Dedifferentiated amniotic fluid mesenchymal stem cell (primary cell): ENCODE results near the gene NME7.
"Not testable (repeated sequence)": the region's sequence is repeated elsewhere in the genome, so short reads cannot be mapped to it uniquely, and the experiment has no call there.

Source experiments
- DNase-seq: peaks from one replicate; pipeline ENCODE4 v3.0.0-alpha.2; 2016; ENCODE audit errors: extremely low spot score

NME7 gene

GRCh38 chr1:169127305-169127704 lies 240.3 kb downstream of the NME7 start:
- DNase-seq = no peak

DNA sequence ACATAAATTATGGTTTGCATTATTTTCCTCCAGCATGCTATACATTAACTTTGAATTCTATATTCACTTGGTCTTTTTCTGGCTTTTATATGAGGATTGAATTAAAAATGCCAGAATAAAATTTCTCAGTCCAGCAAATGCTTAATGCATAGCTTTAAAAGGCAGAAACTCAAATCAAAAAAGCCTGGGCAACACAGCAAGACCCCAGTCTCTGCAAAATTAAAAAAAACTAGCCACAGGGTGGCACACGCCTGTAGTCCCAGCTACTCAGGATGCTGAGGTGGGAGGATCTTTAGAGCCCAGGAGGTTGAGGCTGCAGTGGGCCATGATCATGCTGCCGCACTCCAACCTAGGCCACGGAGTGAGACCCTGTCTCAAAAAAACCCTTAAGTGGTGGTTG lies 241.3 kb downstream of the NME7 start:
- DNase-seq = no peak

DNA sequence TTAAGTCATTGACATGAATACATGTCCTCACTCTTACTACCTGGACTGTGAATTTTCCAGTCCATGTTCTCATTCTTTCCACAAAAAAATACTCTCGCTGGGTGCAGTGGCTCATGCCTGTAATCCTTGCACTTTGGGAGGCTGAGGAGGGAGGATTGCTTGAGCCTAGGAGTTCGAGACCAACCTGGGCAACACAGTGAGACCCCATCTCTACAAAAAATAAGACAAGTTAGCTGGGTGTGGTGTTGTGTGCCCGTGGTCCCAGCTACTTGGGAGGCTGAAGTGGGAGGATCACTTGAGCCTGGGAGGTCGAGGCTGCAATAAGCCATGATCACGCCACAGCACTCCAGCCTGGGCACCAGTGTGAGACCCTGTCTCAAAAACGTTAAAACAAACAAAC lies 242.0 kb downstream of the NME7 start:
- DNase-seq = not testable (repeated sequence)

DNA sequence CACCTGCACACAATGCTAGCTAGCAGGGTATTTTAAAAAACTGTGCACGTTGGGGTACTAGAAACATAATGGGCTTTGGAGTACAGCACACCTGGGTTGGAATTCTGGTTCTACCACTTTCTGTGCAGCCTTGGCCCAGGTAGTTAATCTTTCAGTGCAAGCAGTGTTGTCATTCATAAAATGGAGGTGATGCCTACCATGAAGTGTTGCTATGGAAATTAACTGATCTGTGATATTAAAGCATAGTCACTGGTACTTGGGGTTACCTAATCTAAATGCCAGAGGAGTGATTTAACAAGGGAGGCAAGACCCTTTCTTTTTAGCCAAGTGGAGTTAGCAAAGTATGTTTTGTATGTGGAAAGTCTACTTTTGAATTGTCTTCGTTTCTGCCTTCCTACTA lies 243.1 kb downstream of the NME7 start:
- no peak for DNase-seq

- no peak for DNase-seq
Measured at GRCh38 chr1:169122976-169123375, 244.6 kb downstream of the NME7 start.

DNA sequence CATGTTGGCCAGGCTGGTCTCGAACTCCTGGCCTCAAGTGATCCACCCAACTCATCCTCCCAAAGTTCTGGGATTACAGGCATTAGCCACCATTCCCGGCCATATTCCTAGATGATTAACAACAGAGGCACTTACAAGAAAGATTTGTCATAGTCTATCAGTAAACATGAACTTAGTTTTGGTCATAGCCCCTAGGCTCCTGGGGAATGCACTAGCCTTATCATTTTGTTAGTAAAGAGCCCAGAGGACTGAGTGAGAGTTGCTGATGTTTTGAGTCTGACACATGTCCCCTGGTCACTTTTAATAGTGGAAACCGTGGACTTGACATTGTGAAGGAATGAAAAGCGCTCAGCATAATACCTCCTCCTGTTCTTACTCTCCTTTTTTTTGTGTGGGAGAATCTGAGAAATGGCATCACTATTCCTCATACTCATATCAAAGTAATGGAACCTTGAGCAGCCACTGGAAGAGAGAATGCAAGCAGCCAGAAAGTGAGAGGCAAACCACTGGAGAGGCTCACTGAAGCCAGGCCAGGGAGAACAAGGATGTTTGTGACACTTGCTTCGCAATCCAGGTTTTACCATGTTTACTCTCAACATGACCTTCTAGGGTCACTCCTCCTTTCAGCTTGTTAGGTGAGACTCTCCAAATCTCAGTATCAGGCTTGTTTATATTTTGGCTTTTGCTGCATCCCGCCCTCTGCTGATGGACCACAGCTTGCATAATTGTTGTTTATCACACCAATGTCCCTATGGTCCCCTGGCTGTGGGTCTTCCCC lies 246.3 kb downstream of the NME7 start:
- DNase-seq = no peak

GRCh38 chr1:169120066-169120465 lies 247.5 kb downstream of the NME7 start:
- no peak for DNase-seq

GRCh38 chr1:169119405-169119804 lies 248.2 kb downstream of the NME7 start:
- peak; percentile 49 for DNase-seq

GRCh38 chr1:169118227-169118626 lies 249.4 kb downstream of the NME7 start:
- DNase-seq = no peak

DNA sequence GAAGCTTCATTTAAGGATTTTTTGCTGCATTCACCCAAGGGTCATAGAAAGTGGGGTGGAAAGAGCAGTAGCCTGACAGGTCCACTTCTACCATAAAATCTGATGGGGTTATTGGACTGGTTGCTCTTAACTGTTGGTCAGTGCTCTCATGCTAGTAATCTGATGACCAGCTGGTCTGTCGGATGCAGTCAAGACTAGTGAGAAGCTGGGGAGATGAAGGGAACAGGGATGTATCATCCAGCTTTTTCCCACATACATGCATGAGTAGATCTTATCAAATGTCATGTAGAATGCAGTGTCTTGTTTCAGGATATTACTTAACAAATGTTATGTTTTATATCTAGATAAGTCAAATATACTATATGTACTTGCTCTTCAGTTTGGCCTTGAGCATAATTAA lies 250.0 kb downstream of the NME7 start:
- DNase-seq = no peak

GRCh38 chr1:169117014-169117413 lies 250.6 kb downstream of the NME7 start:
- DNase-seq = no peak

DNA sequence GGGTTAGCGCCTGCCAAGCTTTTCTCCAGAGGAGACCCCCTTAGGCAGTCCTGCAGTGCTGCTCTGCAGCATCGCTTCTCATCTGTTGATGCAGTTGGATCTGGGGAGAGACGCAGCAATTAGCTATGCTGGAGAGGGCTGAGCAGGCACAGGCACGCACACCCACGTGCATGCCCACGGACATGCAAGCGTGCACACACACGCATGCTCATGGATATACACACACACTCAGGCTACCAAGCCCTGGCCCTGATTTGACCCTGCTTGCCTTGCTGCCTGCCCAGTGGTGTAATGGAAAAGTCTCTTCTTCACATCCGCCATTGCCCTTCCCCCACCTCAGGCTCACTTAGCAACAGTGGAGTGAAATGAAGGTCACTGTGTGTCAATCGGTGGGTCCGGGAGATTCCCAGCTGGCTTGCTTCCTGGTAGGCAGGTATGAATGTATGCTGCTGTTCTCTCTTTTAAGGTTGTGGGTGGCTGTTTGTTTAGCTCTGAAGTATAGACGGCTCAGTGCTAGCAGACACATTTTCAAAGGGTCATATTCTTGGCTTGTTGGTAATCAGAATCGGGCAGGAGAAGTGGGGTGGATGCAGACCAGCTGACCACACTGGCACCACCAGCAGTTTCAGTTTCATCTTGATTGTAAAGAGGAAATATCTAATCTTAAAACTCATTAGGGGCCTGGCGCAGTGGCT lies 251.6 kb downstream of the NME7 start:
- DNase-seq = no peak

DNA sequence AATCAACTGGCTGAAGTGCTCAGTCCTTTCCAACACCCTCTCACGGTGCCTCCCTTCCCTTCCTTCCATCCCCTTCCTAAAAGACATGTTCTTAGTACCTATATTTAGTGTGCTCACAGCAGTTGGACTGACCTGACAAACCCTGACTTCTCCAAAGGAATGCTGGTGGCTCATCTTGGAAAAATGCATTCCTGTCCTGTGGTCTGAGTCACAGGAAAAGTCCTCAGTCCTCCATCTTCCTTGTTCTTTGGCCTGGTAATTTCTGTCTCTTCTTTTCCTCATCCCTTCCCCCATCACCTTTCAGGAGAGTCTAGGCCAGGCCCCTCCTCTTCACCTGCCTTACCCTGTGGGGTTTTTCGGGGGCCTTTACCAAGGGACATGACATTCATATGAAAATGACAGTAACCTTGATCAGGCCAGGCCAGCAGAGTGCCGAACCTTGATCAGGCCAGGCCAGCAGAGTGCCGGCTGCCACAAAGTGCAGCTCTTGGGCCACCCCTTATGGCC lies 253.9 kb downstream of the NME7 start:
- peak; percentile 66 for DNase-seq

DNA sequence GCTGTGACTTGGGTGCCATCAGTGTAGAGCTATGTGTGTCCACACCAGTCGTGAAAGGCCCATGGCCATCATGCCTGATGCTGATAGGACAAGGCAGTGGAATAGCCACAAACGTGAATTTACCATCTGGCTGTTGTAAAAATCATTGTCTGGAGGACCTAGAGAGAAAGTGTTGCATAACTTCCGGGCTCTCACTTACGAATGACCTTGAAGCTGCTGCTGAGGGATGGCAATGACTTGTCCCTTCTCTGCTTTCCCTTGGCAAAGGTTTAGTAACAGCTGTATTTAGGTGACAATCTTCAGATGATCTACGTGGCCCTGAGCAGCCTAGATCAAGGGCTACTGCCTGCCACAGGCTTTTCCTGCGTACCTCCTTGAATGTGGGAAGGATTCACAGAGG lies 255.4 kb downstream of the NME7 start:
- DNase-seq = no peak

DNA sequence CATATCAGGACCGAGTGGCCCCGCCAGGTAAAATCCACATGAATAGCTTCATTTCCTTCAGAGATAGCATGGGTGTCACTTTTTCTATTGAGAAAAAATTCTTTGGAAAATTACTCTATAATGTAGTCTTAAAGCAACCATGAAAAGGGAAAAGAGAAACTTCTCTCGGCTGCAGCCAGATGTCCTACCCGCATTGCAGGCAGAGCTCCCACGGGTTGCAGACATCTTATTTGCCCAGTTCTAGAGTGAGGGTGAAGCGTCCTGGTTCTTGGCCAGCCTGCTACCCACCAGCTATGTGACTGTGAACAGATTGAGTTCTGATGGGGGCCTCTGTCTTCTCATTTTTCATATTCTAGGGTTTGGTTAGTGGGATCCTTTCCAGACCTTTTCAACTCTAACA lies 256.1 kb downstream of the NME7 start:
- no peak for DNase-seq

- DNase-seq = peak; percentile 21
Measured at GRCh38 chr1:169110689-169111447, 256.7 kb downstream of the NME7 start.

DNA sequence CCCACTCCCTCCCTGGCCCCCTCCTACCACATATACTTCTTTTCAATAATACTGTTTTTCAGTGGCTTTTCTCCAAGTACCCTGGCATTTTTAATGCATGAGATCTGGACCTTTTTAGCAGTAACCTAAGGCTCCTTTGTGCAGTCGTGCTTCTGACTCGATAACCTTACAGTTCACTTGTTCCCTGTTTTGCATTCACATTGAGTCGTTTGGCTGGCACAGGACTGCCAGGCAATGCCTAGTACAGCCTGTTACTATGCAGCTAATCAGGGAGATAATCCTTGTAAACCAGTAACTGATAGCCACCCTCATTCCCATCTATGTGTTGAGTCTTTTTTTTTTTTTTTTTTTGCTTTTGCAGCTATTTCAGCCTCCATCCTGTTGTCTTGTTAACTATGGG lies 257.4 kb downstream of the NME7 start:
- DNase-seq = no peak

DNA sequence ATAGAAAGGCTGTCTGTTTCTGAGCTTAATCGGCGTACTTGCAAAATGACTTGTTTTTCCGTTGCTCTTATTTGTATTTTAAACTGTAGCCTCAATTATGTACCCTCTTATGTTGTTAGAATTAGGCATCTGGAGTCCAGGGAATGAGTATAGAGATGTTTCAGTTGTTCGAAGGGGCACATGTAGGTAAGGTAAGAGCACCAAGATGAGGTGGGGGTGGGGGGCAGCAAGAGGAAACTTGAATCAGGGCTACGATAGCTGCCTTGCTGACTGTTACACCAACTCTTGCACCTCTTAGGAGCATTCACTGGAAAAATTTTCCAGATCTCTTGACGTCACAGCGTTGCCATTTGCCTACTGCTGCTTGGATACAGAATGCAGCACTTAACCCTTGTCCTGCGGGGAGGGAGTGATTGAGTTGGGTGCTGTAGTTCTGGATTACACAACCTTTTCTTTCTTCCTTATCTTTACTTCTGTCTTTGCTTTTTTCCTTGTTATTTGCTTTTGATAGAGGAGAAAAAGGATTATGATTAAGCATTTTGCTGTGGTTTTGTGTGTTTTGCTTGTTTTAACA lies 257.9 kb downstream of the NME7 start:
- peak; percentile 66 for DNase-seq

- DNase-seq = no peak
Measured at GRCh38 chr1:169108863-169109560, 258.6 kb downstream of the NME7 start.

GRCh38 chr1:169108223-169108622 lies 259.4 kb downstream of the NME7 start:
- no peak for DNase-seq

DNA sequence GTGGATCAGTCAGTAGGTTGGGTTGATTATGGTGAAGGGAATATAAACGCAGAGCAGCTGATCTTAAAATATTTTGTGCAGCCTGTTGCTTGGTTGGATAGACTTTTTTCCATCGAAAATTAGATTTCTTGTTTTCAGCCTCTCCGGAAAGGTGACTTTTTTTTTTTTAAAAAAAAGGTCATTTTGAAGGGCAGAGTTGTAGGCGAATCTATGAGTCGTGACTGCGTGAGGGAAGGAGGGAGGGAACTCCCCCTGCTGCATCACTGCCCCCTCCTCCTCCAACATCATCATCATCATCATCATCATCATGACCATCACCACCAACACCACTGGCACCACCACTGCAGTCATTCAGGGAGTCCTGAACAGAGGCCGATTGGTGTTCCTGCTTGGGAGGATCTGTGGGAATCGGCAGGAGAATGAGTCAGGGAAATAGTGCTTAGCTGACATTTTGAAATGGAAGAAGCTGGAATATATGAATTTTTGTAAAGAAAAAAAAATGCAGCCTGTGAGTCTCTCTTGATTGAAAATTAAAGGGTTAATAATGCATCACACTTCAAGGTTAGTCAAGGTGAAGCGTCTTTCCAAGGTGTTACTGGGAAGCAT lies 259.9 kb downstream of the NME7 start:
- no peak for DNase-seq
